ENCODE results near the gene EDN2.

DNA sequence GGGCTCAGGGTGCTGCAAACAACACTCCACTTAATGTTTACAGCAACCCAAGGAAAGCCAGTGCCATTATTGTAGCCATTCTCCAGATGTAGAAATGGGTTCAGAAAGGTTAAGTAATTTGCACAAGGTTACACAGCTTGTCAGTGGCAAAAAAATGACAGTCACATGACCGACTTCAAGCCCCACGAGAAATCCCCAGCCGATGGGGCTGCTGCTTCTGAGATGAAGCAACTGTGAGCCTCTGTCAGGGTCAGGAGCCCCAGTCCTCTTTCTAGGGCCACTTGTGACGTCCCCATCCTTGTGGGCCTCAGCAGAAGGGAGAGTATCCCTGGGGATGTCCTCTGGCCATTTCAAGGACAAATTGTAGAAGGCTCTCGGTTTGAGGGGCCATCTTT, 54.8 kb downstream of the EDN2 start:
- TF ChIP-seq, protein P1, sequence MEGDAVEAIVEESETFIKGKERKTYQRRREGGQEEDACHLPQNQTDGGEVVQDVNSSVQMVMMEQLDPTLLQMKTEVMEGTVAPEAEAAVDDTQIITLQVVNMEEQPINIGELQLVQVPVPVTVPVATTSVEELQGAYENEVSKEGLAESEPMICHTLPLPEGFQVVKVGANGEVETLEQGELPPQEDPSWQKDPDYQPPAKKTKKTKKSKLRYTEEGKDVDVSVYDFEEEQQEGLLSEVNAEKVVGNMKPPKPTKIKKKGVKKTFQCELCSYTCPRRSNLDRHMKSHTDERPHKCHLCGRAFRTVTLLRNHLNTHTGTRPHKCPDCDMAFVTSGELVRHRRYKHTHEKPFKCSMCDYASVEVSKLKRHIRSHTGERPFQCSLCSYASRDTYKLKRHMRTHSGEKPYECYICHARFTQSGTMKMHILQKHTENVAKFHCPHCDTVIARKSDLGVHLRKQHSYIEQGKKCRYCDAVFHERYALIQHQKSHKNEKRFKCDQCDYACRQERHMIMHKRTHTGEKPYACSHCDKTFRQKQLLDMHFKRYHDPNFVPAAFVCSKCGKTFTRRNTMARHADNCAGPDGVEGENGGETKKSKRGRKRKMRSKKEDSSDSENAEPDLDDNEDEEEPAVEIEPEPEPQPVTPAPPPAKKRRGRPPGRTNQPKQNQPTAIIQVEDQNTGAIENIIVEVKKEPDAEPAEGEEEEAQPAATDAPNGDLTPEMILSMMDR (IDR thresholded peaks at IDR 0.05) = no peak
- TF ChIP-seq POLR2A (IDR thresholded peaks at IDR 0.05) = no peak
